Tibial nerve (tissue), 4 donors: ENCODE results near the gene SPATA25. TPM values are rescaled to one million over a fixed set of nuclear protein-coding genes. Genes with fewer than 3 reads are reported as not detected.
A peak's percentile ranks its signal among the peaks of the same experiment; 100 is the strongest.

Experiments
- DNase-seq, 2 donors: peaks; one replicate each; pipeline ENCODE4 v3.0.0-alpha.2; 2019; ENCODE audit warnings: low spot score in 2 of 2
- H3K27ac ChIP-seq, 4 donors: fragments of 200-600 bp; sonication (generic) in 3 of 4; one replicate each; pipeline ENCODE4 v1.5.1; 2017 to 2019; ENCODE audit warnings: mild to moderate bottlenecking in 1 of 4
- H3K27me3 ChIP-seq, 2 donors: fragments of 200-600 bp; sonication (generic) in 1 of 2; one replicate each; pipeline versions ENCODE4 v1.5.1 to v1.6.0; 2017 to 2019
- H3K36me3 ChIP-seq, 3 donors: fragments of 200-600 bp; sonication (generic); one replicate each; pipeline ENCODE4 v1.5.1; 2018 to 2019
- H3K4me1 ChIP-seq, 4 donors: fragments of 200-600 bp; sonication (generic) in 3 of 4; one replicate each; pipeline ENCODE4 v1.5.1; 2017 to 2019
- H3K4me3 ChIP-seq, 4 donors: fragments of 200-600 bp; sonication (generic) in 3 of 4; one replicate each; pipeline ENCODE4 v1.5.1; 2017 to 2019; ENCODE audit warnings: mild to moderate bottlenecking in 1 of 4, moderate library complexity in 1 of 4
- H3K9me3 ChIP-seq, 4 donors: fragments of 200-600 bp; sonication (generic) in 3 of 4; one replicate each; pipeline ENCODE4 v1.5.1; 2017 to 2019
- EP300 ChIP-seq, 2 donors: sonication (generic); formaldehyde crosslinking; IDR thresholded peaks; one replicate each; pipeline ENCODE4 v1.6.1; 2017; ENCODE audit warnings: antibody characterized with exemption in 2 of 2, mild to moderate bottlenecking in 1 of 2
- POLR2A ChIP-seq, 2 donors: fragments of 450-650 bp; IDR thresholded peaks; one replicate each; pipeline ENCODE4 v1.6.1; 2017; ENCODE audit warnings: antibody characterized with exemption in 2 of 2, mild to moderate bottlenecking in 2 of 2, moderate library complexity in 2 of 2
- WGBS, 2 donors: methylation state at CpG; one replicate each; pipeline ENCODE4 v1.1.5; 2018; 5-methylcytosine and 5-hydroxymethylcytosine counted together
- total RNA-seq, 4 donors: library from RNA; depleted of rRNA; stranded (reverse); fragments of >200 nt; gene quantifications; one replicate each; pipeline ENCODE4 v1.1.0, GENCODE V29; 2016
- TF ChIP-seq, protein P1 (sequence below), 5 experiments: fragments of 200-600 bp in 3 of 5; fragments of 450-650 bp in 2 of 5; sonication (generic) in 3 of 5; IDR thresholded peaks; one replicate each; pipeline ENCODE4 v1.5.1; 2016 to 2019; ENCODE audit warnings: antibody characterized with exemption in 5 of 5, mild to moderate bottlenecking in 3 of 5, moderate library complexity in 2 of 5

Gene SPATA25
- total RNA-seq, 4 donors from 2014 or later, result 2.6 to 18.3 (median 7.9) TPM

DNA sequence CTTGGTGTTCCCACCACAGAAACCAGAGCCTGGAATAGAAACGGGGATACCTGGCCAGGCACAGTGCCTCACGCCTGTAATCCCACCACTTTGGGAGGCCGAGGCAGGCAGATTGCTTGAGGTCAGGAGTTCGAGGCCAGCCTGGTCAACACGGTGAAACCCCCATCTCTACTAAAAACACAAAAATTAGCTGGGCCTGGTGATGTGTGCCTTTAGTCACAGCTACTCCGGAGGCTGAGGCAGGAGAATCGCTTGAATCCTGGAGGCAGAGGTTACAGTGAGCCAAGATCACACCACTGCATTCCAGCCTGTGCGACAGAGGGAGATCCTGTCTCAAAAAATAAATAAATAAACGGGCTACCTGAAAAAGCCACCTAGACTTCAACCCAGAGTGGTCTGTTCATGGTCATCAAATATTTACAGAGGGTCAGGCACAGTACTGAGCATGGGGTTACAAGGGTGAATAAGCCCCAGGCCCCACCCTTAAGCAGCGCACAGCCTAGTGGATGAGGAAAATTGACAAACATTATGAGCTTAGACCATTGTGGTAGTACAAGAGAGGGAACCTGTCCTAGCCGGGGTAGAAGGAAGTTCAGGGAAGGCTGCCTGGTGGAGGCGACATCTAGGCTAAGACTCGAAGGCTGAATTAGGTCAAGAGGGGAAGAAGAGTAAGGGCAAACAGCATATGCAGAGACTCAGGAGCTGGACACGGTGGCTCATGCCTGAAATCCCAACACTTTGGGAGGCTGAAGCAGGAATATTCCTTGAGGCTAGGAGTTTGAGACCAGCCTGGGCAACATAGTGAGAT is 39.9 kb upstream of the SPATA25 start:
- H3K4me1 ChIP-seq, result peaks cover 0 to 25% (median 11%) of the 10 kb centered on the region in 4 donors
- 85 to 87% methylated on average over 12 to 14 of the region's 14 CpGs for WGBS, 2 donors
- peaks cover 0 to 6% (median 0%) of the 10 kb centered on the region in 3 donors for H3K36me3 ChIP-seq
- H3K27ac ChIP-seq, result peak overlapping the region in 1 of 4 donors; percentile 15
- no peaks in the 10 kb centered on the region for H3K9me3 ChIP-seq
- no peaks in the 10 kb centered on the region for H3K27me3 ChIP-seq
- no peak overlapping the region for H3K4me3 ChIP-seq
- DNase-seq, result no peak
- TF ChIP-seq, protein P1, sequence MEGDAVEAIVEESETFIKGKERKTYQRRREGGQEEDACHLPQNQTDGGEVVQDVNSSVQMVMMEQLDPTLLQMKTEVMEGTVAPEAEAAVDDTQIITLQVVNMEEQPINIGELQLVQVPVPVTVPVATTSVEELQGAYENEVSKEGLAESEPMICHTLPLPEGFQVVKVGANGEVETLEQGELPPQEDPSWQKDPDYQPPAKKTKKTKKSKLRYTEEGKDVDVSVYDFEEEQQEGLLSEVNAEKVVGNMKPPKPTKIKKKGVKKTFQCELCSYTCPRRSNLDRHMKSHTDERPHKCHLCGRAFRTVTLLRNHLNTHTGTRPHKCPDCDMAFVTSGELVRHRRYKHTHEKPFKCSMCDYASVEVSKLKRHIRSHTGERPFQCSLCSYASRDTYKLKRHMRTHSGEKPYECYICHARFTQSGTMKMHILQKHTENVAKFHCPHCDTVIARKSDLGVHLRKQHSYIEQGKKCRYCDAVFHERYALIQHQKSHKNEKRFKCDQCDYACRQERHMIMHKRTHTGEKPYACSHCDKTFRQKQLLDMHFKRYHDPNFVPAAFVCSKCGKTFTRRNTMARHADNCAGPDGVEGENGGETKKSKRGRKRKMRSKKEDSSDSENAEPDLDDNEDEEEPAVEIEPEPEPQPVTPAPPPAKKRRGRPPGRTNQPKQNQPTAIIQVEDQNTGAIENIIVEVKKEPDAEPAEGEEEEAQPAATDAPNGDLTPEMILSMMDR (IDR thresholded peaks at IDR 0.05), result no peak
- TF ChIP-seq POLR2A (IDR thresholded peaks at IDR 0.05) (no peak), EP300 (IDR thresholded peaks at IDR 0.05) (no peak)

DNA sequence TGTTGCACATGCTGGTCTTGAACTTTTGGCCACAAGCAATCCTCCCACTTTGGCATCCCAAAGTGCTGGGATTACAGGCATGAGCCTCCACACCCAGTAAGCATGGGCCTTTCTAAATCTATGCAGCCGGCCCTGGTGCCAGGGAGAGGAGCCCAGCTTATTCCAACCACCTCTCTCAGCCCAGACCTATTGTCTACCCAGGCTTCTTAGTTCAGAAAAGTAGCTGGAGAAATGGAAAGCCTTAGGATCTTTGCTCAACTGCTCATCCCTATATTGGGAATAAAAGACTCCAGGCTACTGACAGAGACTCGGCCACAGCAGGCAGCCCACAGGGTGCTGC is 39.3 kb upstream of the SPATA25 start:
- no peaks in the 10 kb centered on the region for H3K27me3 ChIP-seq
- peak overlapping the region in 1 of 4 donors; percentile 15 for H3K27ac ChIP-seq
- no peak for DNase-seq
- 62 to 87% methylated on average over 2 of the region's 2 CpGs for WGBS, 2 donors
- TF ChIP-seq POLR2A (IDR thresholded peaks at IDR 0.05) (no peak), EP300 (IDR thresholded peaks at IDR 0.05) (no peak)
- TF ChIP-seq, protein P1 (IDR thresholded peaks at IDR 0.05), result no peak
- peaks cover 0 to 6% (median 0%) of the 10 kb centered on the region in 3 donors for H3K36me3 ChIP-seq
- no peak overlapping the region for H3K4me3 ChIP-seq
- H3K4me1 ChIP-seq, result peaks cover 0 to 25% (median 11%) of the 10 kb centered on the region in 4 donors
- no peaks in the 10 kb centered on the region for H3K9me3 ChIP-seq

DNA sequence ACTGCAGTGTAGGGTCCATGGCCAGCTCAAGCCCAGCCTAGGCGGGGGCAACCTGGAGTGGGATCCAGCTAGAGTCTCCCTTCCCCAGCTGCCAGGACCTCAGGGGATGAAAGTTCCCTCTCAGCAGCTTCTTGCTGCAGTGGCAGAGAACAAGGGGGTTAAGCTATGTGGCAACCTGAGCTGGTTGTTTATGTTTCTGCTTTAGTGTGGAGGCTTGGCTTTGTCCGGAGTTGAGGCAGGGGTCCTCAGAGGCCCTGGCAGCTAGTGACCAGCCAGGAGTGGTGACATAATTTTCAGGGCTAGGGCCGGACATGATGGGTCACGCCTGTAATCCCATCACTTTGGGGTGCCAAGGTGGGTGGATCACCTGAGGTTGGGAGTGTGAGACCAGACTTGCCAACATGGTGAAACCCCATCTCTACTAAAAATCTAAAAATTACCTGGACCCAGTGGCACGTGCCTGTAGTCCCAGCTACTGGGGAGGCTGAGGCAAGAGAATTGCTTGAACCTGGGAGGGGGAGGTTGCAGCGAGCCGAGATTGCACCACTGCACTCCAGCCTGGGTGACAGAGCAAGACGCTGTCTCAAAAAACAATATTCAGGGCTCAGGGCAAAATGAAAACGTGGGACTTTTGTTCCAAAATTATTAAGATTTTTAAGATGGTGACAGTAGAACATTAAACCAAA is 38.5 kb upstream of the SPATA25 start:
- Histone ChIP-seq H3K4me3 (no peak overlapping the region), H3K36me3 (no peaks in the 10 kb centered on the region), H3K27me3 (no peaks in the 10 kb centered on the region), H3K9me3 (no peaks in the 10 kb centered on the region), H3K4me1 (peaks cover 0 to 25% (median 11%) of the 10 kb centered on the region in 4 donors), H3K27ac (peak overlapping the region in 3 of 4 donors; percentile 13 to 83 (median 68))
- 63 to 70% methylated on average over 9 of the region's 9 CpGs for WGBS, 2 donors
- TF ChIP-seq EP300 (IDR thresholded peaks at IDR 0.05) (no peak), POLR2A (IDR thresholded peaks at IDR 0.05) (no peak)
- TF ChIP-seq, protein P1 (IDR thresholded peaks at IDR 0.05), result no peak
- no peak for DNase-seq

DNA sequence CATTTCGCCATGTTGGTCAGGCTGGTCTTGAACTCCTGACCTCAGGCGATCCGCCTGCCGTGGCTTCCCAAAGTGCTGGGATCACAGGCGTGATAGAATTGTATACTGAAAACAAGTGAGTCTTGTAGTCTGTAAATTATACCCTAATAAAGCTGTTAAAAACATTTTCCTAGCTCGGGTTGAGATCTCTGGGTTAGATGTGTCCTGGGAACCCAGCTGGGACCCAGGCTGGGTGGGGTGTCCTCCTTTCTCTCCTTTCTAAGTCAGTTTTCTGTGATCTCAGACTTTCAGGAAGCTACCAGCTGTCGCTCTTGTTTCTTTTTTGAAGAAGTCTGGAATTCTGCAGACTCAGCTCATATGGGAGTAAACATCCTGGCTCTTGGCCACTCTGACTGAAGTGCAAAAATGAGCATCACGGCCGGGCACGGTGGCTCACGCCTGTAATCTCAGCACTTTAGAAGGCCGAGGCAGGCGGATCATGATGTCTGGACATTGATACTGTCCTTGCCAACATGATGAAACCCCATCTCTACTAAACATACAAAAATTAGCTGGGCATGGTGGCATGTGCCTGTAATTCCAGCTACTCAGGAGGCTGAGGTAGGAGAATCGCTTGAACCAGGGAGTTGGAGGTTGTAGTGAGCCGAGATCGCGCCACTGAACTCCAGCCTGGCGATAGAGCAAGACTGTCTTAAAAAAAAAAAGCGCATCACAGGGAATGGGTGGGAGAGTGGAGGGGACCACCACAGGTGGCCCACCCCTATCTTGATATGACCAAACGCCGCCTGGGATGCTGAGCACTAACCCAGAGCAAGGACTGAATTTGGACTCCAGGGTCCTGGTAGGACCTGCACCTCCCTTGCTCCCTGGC is 37.2 kb upstream of the SPATA25 start:
- Histone ChIP-seq H3K9me3 (no peaks in the 10 kb centered on the region), H3K4me1 (peaks cover 0 to 38% (median 18%) of the 10 kb centered on the region in 4 donors), H3K27ac (peak overlapping the region; percentile 24 to 83 (median 62)), H3K27me3 (no peaks in the 10 kb centered on the region), H3K36me3 (no peaks in the 10 kb centered on the region), H3K4me3 (no peak overlapping the region)
- TF ChIP-seq, protein P1 (IDR thresholded peaks at IDR 0.05), result no peak
- peak; percentile 9 to 67 for TF ChIP-seq EP300 (IDR thresholded peaks at IDR 0.05)
- WGBS, 2 donors, result 38% methylated on average over 21 of the region's 21 CpGs
- DNase-seq, result peak; percentile 41 to 63
